Suprapubic skin (tissue), 4 donors: ENCODE measurements around the gene PPM1N. TPM values are rescaled to one million over a fixed set of nuclear protein-coding genes. Genes with fewer than 3 reads are reported as not detected.

Source experiments
- DNase-seq, 2 donors: peaks; one replicate each; pipeline ENCODE4 v3.0.0-alpha.2; 2019; ENCODE audit warnings: low spot score in 2 of 2
- H3K27ac ChIP-seq: fragments of 200-600 bp; sonication (generic); one replicate; pipeline ENCODE4 v1.5.1; 2019
- H3K27me3 ChIP-seq: fragments of 200-600 bp; sonication (generic); one replicate; pipeline ENCODE4 v1.5.1; 2019
- H3K36me3 ChIP-seq: fragments of 200-600 bp; sonication (generic); one replicate; pipeline ENCODE4 v1.5.1; 2019
- H3K4me1 ChIP-seq: fragments of 200-600 bp; sonication (generic); one replicate; pipeline ENCODE4 v1.5.1; 2019
- H3K4me3 ChIP-seq: fragments of 200-600 bp; sonication (generic); one replicate; pipeline ENCODE4 v1.5.1; 2019; ENCODE audit warnings: mild to moderate bottlenecking
- H3K9me3 ChIP-seq: fragments of 200-600 bp; sonication (generic); one replicate; pipeline ENCODE4 v1.5.1; 2019
- CTCF ChIP-seq, 2 donors: fragments of 200-600 bp in 1 of 2; fragments of 450-650 bp in 1 of 2; sonication (generic) in 1 of 2; IDR thresholded peaks; one replicate each; pipeline ENCODE4 v1.5.1; 2016 to 2019; ENCODE audit warnings: antibody characterized with exemption in 2 of 2, mild to moderate bottlenecking in 1 of 2, moderate library complexity in 1 of 2
- EP300 ChIP-seq: sonication (generic); formaldehyde crosslinking; IDR thresholded peaks from one replicate; pipeline ENCODE4 v1.6.1; 2017; ENCODE audit warnings: antibody characterized with exemption
- POLR2A ChIP-seq, 2 donors: fragments of 450-650 bp; IDR thresholded peaks; one replicate each; pipeline ENCODE4 v1.6.1; 2017; ENCODE audit warnings: antibody characterized with exemption in 2 of 2, mild to moderate bottlenecking in 2 of 2, moderate library complexity in 2 of 2
- POLR2AphosphoS5 ChIP-seq, 3 donors: sonication (generic); formaldehyde crosslinking; IDR thresholded peaks; one replicate each; pipeline ENCODE4 v1.6.1; 2017; ENCODE audit warnings: antibody characterized with exemption in 3 of 3
- WGBS: methylation state at CpG from one replicate; pipeline ENCODE4 v1.1.5; 2018; 5-methylcytosine and 5-hydroxymethylcytosine counted together
- total RNA-seq, 4 donors: library from RNA; depleted of rRNA; stranded (reverse); fragments of >200 nt; gene quantifications; one replicate each; pipeline ENCODE4 v1.1.0, GENCODE V29; 2016

PPM1N gene
- total RNA-seq, 4 donors from 2014 or later = 2.9 to 6.3 (median 5.6) TPM

GRCh38 chr19:45542234-45542668 is 44.0 kb downstream of the PPM1N start:
- no peak overlapping the region for H3K4me3 ChIP-seq
- no peak for DNase-seq
- WGBS = 66% methylated on average over 7 of the region's 7 CpGs
- no peaks in the 10 kb centered on the region for H3K9me3 ChIP-seq
- no peak for TF ChIP-seq EP300
- no peak for TF ChIP-seq CTCF (IDR thresholded peaks at IDR 0.05)
- TF ChIP-seq POLR2A (IDR thresholded peaks at IDR 0.05) = no peak
- no peak for TF ChIP-seq POLR2AphosphoS5 (IDR thresholded peaks at IDR 0.05)
- H3K4me1 ChIP-seq = peaks cover 21% of the 10 kb centered on the region
- no peaks in the 10 kb centered on the region for H3K36me3 ChIP-seq
- H3K27ac ChIP-seq = peak overlapping the region; percentile 5
- H3K27me3 ChIP-seq = no peaks in the 10 kb centered on the region

GRCh38 chr19:45547211-45547770 is 49.0 kb downstream of the PPM1N start:
- peaks cover 24% of the 10 kb centered on the region for H3K4me1 ChIP-seq

DNA sequence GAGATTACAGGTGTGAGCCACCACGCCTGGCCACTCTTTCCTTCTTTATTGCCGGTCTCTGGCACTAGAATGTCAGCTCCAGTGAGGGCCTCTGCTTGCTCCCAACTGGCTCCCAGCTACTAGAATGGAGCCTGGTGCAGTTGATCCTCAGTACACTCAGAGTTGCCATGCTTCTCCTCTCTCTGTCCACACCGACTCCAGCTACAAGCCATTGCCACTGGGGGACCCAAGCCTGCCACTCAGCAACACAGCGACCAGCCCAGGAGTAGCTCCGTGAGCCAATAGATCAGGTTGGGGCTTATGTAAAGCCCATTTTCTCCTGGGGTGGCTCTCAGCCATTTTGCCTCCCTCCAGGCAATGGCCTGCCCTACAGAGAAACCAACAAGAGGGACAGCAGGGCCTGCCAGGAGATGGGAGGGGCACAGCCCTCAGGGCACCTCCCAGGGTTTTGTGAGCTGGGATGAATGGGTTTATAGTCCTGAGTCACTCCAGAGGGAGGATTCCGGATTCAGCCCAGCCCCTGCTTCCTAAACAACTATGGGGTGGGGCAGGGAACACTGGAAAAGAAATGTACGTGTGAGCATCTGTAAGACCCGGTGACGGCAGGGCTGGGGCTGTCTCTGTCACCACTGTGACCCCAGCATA is 49.8 kb downstream of the PPM1N start:
- DNase-seq = peak in 1 of 2 donors; percentile 85
- H3K4me3 ChIP-seq = no peak overlapping the region
- no peaks in the 10 kb centered on the region for H3K9me3 ChIP-seq
- no peaks in the 10 kb centered on the region for H3K27me3 ChIP-seq
- TF ChIP-seq EP300 (no peak), POLR2A (IDR thresholded peaks at IDR 0.05) (no peak), POLR2AphosphoS5 (IDR thresholded peaks at IDR 0.05) (no peak), CTCF (IDR thresholded peaks at IDR 0.05) (no peak)
- H3K4me1 ChIP-seq = peaks cover 24% of the 10 kb centered on the region
- 45% methylated on average over 9 of the region's 9 CpGs for WGBS
- H3K36me3 ChIP-seq = no peaks in the 10 kb centered on the region
- peak overlapping the region; percentile 71 for H3K27ac ChIP-seq

More at GRCh38 chr19:45547211-45547770, 49.0 kb downstream of the PPM1N start:
- H3K27me3 ChIP-seq = no peaks in the 10 kb centered on the region
- TF ChIP-seq POLR2AphosphoS5 (IDR thresholded peaks at IDR 0.05) (no peak), POLR2A (IDR thresholded peaks at IDR 0.05) (no peak), EP300 (no peak), CTCF (IDR thresholded peaks at IDR 0.05) (no peak)
- H3K9me3 ChIP-seq = no peaks in the 10 kb centered on the region
- H3K4me3 ChIP-seq = no peak overlapping the region
- DNase-seq = no peak
- peak overlapping the region; percentile 71 for H3K27ac ChIP-seq
- 84% methylated on average over 10 of the region's 10 CpGs for WGBS
- no peaks in the 10 kb centered on the region for H3K36me3 ChIP-seq

Other genes with a start within 250 kb of the PPM1N start
- gene MARK4, start 247.2 kb upstream of the PPM1N start, total RNA-seq = 10 to 100 TPM; 37.4 to 56.2 (median 49.0) TPM
- not detected for gene CKM, start 175.6 kb upstream of the PPM1N start, total RNA-seq
- 100 to 1,000 TPM in 3 of 4 donors, 10 to 100 TPM in 1; 73.4 to 132 (median 109) TPM for gene KLC3, start 157.7 kb upstream of the PPM1N start, total RNA-seq
- 10 to 100 TPM; 10.2 to 22.3 (median 14.1) TPM for gene ERCC2, start 127.9 kb upstream of the PPM1N start, total RNA-seq
- gene PPP1R13L, start 93.4 kb upstream of the PPM1N start, total RNA-seq = 100 to 1,000 TPM; 195 to 597 (median 280) TPM
- gene POLR1G, start 91.8 kb upstream of the PPM1N start, total RNA-seq = 10 to 100 TPM in 2 of 4 donors, 1 to 10 TPM in 2; 4.7 to 12.2 (median 8.0) TPM
- gene ERCC1, start 74.5 kb upstream of the PPM1N start, total RNA-seq = 100 to 1,000 TPM; 102 to 120 (median 106) TPM
- 100 to 1,000 TPM; 326 to 676 (median 518) TPM for gene FOSB, start 30.4 kb upstream of the PPM1N start, total RNA-seq
- 10 to 100 TPM in 2 of 4 donors, 1 to 10 TPM in 2; 5.4 to 12.2 (median 10.7) TPM for gene RTN2, start 1.4 kb upstream of the PPM1N start, total RNA-seq
- 10 to 100 TPM; 34.8 to 51.3 (median 43.6) TPM for gene VASP, start 9.0 kb downstream of the PPM1N start, total RNA-seq
- 10 to 100 TPM; 13.8 to 25.6 (median 22.5) TPM for gene OPA3, start 86.4 kb downstream of the PPM1N start, total RNA-seq
- 1 to 10 TPM in 2 of 4 donors, under 1 TPM in 2; 0.49 to 2.4 (median 1.6) TPM for gene GPR4, start 103.8 kb downstream of the PPM1N start, total RNA-seq
- 100 to 1,000 TPM in 1 of 4 donors, 10 to 100 TPM in 3; 60.0 to 112 (median 74.8) TPM for gene EML2, start 141.0 kb downstream of the PPM1N start, total RNA-seq
- gene GIPR, start 169.8 kb downstream of the PPM1N start, total RNA-seq = 10 to 100 TPM in 1 of 4 donors, 1 to 10 TPM in 2, under 1 TPM in 1; 0.95 to 11.2 (median 1.6) TPM
- 100 to 1,000 TPM in 3 of 4 donors, 10 to 100 TPM in 1; 80.9 to 160 (median 146) TPM for gene SNRPD2, start 193.5 kb downstream of the PPM1N start, total RNA-seq
- 10 to 100 TPM in 1 of 4 donors, 1 to 10 TPM in 3; 5.9 to 11.4 (median 8.4) TPM for gene QPCTL, start 194.2 kb downstream of the PPM1N start, total RNA-seq
- gene FBXO46, start 232.5 kb downstream of the PPM1N start, total RNA-seq = 10 to 100 TPM; 13.5 to 24.1 (median 15.7) TPM
- gene MEIOSIN, start 235.0 kb downstream of the PPM1N start, total RNA-seq = not detected